ENCODE results near the gene SKA2.
A peak's percentile ranks its signal among the peaks of the same experiment; 100 is the strongest.
"Not testable (repeated sequence)": the region's sequence is repeated elsewhere in the genome, so short reads cannot be mapped to it uniquely, and the experiment has no call there.

Gene SKA2

DNA sequence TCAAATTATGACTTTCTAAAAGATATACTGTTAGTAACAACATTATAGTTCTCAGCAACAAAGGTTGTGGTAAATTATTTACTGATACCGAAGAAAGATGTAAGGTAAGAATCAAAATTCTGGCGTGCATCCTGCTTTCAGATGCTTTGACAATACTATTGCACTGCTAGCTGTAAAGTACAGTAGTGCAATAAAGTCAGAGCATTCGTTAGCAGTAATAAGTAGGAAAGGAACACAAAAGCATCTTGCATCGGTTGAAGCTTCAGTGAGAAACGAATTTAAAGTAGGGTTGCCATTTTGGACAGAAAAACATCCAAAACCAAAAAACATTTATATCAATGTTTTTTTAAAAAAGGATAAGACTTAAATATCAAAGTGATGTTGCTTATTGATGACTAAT is 4.0 kb downstream of the SKA2 start:
- DNase-seq = no peak

DNA sequence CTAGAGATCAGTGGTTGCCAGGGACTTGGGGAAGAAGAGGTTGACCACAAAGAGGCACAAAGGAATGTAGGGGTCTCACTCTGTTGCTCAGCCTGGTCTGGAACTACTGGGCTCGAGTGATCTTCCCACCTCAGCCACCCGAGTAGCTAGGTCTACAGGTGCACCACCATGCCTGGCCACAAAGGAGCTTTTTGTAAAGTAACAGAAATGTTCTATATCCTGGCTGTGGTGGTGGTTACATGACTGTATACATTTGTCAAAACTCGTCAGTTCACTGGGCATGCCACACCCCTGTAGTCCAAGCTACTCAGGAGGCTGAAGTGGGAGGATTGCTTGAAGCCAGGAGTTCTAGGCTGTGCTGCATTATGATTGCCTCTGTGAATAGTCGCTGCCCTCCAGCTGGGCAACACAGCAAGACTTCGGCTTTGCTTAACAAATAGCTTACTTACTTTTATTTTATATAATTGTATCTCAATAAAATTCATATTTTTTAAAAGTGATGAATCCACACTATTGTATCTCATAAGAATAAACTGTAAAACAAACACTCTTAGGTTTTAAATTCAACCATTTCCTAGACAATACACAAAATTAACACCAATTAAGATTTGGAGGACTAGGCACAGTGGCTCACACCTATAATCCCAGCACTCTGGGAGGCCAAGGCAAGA is 5.0 kb downstream of the SKA2 start:
- peak; percentile 32 for DNase-seq

DNA sequence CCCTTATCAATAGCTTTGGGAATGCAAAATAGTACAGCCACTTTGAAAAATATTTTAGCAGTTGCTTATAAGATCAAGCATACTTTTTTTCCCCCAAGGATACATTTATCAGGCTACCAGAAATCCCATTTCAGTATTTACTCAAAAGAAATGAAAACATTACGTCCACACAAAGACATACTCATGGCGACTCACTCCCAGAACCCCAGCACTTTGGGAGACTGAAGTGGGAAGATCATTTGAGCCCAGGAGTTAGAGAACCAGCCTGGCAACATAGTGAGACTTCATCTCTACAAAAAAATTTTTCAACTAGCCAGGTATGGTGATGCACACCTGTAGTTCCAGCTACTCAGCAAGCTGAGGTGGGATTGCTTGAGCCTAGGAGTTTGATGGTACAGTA is 5.9 kb downstream of the SKA2 start:
- DNase-seq = no peak

DNA sequence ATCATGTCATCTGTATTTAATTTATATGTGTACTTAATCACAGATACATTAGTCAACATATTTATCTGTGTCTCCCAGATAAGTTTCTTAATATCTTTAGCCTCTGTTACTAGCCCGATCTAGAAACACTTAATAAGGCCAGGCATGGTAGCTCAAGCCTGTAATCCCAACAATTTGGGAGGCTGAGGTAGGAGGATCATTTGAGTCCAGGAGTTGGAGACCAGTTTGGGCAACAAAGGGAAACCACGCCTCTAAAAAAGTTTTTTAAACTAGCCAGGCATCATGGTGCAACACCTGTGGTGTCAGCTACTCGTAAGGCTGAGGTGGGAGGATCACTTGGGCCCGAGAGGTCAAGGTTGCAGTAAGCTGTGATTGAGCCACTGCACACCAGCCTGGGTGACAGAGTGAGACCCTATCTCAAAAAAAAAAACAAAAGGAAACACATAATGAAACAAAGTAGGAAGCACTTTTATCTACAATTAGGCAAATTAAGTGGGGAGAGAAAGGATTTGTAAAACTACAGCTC is 9.4 kb downstream of the SKA2 start:
- no peak for DNase-seq

DNA sequence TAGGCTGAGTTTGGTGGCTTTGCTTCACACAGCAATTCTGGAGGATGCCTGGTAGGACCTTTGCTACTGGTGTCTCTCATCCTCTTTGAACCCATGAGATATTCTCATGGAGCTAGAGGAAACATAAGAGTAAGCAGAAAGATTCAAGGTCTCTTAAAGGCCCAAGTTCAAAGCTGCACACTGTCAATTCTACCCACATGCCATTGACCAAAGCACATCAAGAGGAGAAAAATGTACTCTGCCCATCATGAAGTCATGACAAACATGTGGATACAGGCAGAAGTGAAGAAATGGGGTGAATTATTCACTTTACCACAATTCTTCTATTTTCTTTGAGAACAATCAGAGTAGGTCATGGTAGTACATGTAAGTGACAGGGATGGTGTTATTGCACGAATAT is 13.1 kb downstream of the SKA2 start:
- DNase-seq = no peak

DNA sequence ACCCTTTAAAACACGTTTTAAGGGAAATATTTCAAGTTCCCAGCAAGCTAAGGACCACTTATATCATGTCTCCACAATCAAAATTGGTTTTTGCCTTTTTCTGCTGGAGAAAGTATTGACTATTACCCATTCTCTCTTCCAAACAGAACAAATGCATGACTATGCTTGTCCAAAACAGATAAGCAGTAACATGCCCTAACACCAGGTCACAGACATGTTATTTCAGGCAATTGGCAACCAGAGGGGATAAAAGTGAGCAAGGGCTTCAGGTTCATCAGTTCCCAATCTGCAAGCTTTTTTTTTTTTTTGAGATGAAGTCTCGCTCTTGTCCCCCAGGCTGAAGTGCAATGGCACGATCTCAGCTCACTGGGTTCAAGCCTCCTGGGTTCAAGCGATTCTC is 15.0 kb downstream of the SKA2 start:
- DNase-seq = peak; percentile 63

DNA sequence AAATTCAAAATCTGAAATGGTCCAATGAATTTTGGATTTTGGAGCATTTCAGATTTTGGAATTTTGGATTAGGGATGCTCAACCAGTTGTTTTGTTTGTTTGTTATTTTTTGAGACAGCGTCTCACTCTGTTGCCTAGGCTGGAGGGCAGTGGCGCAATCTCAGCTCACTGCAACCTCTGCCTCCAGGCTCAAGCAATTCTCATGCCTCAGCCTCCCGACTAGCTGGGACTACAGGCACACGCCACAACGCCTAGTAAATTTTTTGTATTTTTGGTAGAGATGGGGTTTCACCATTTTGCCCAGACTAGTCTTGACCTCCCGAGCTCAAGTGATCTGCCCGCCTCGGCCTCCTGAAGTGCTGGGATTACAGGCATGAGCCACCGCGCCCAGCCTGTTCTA is 16.6 kb downstream of the SKA2 start:
- not testable (repeated sequence) for DNase-seq

DNA sequence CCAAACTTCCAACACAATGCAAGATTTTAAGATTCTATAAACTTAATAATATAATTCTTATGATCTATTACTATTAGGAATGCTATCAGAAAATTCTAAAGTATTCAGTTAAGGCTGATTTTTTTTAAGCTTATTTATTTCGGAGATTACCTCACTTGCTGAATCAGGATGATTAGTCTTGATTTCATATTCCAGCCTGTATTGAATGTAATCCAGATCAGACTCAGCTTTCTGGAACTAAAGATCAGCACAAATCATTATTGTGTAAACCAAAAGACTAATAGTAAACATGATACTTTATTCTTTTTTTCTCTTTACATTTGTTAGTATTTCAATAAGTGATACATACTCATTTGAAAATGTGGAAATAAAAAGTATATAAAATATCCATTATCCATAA is 23.9 kb downstream of the SKA2 start:
- DNase-seq = no peak

DNA sequence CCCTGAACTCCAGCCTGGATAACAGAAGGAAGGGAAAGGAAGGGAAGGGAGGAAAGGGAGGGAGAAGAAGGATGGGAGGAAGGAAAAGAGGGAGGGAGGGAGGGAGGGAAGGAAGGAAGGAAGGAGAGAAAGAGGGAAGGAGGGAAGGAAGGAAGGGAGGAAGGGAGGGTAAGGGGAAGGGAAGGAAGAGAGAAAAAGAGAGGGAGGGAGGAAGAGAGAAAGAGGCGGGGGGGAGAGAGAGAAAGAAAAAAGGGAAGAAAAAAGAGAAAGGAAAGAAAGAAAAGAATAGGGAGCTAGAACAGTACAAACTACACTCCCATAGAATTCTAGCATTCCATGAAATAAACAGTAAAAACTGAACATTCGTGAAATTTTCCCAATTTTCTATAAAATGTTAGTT is 25.2 kb downstream of the SKA2 start:
- DNase-seq = no peak

DNA sequence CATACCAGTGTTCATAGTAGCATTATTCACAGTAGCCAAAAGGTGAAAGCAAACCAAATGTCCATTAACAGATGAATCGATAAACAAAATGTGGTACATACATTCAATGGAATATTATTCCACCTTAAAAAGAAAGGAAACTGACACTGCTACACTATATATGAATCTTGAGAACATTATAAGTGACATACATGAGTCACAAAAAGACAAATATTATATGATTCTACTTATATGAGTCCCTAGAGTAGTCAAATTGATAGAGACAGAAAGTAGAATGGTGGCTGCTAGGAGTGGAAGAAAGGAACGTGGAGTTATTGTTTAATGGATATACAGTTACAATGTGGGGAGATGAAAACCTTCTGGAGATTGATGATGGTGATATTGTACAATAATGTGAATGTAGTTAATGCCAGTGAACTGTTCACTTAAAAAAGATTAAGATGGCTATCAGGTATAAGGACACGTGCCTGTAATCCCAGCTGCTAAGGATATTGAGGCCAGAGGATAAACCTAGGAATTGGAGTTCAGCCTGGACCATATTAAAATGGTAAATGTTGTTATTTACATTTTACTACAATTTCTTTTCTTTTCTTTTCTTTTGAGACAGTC is 28.1 kb downstream of the SKA2 start:
- DNase-seq = no peak

DNA sequence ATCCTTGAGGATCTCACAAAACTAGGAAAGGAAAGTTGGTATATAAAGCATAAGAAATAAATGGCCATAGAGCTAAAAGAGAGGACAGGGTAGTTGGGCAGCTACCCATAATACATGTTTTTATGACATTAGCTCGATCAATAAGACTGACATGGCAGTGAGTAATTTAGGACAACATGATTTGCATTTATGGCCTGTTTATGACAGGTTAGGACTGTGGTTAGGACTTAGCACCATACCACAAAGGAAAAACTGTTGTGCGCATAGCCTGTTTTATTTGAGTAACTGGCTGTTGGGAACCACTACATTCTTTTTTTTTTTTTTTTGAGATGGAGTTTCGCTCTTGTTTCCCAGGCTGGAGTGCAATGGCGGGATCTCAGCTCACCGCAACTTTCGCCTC is 30.3 kb downstream of the SKA2 start:
- no peak for DNase-seq

DNA sequence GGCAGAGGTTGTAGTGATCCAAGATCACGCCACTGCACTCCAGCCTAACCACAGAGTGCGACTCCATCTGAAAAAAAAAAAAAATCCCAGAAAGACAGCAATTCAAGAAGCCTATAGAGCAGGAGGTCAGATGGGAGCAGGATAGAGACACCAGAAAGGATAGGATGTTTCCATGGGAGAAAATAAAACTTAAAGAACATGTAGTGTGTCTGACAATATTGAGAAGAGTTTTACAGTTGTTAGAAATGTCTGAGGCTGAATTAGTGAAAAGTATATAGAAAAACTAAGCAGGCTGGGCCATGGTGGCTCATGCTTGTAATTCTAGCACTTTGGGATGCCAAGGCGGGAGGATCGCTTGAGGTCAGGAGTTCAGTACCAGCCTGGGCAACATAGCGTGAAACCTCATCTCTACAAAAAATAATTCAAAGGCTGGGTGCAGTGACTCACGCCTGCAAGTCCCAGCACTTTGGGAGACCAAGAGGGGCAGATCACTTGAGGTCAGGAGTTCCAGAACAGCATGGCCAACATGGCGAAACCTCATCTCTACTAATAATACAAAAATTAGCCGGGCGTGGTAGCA is 33.0 kb downstream of the SKA2 start:
- no peak for DNase-seq

DNA sequence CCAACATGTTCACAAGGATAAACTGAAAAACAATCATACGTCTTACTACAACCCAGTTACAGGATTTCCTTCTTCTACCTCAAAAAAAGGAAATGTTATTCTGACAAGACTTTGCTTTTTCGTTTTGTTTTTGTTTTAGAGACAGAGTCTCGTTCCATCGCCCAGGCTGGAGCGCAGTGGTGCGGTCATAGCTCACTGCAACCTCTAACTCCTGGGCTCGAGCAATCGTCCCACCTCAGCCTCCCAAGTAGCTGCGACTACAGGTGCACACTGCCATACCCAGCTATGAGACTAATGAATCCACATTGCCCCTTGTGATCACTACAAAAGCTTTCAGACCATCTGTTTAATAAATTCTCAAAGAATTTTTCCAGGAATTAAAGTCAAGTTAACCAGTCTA is 39.5 kb downstream of the SKA2 start:
- no peak for DNase-seq

DNA sequence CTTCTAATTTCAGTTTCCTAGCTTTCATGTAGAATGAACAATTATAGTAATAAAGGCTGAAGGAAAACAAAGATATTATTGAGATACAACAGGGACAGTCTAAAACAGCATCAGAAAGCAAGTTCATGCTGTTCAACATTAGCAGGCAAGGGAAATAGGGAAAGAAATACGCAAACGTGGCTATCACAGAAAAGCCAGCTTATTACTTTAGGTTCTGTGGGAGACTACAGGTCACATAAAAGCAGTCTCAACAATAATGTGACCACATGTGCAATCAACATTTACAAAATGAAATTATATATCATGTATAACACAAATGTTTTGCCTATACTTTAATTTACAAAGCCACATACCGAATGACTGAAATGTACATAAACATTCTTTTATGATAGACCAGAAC is 43.4 kb downstream of the SKA2 start:
- DNase-seq = no peak

DNA sequence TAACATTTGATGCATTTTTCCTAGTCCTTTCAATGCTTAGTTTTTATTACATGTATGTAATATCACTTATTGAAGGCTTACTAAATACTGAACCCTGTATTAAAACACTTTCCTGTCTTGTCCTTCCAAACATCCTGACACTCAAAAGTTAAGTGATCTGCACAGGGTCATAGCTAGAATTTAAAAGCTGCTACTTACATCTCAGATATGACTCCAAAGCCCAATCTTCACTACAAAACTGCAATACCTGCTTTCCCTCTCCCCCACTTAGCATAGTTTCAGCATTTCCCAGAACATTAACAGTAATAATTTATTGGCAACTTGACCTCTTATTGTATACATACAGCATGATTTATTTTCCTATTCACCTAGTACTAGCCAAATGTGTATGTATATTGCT is 44.0 kb downstream of the SKA2 start:
- no peak for DNase-seq

DNA sequence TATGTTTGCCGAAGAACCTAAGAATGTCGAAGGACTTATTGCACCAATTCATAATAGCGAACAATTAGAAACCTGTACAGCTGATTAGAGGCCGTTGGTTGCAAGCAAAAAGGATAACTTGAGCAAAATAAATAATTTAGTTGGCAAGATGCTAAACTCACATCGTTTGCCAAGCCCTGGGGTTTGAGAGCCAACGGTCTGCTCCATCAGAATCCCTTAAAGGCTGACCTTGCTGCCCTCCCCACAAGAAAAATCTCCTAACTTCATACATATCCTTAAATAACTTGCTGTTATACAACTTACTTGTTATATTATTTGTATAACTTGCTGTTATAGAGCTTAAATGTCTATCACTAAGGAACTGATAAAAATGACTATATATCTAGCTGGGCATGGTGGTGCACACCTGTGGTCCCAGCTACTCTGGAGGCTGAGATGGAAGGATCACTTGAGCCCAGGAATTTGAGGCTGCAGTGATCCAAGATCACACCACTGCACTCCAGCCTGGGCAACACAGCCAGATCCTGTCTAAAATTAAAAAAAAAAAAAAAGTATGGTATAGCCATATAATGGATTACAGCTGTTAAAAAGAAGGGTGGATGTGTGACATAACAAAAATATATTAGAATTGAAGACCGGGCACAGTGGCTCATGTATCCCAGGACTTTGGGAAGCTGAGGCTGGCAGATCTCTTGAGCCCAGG is 46.4 kb downstream of the SKA2 start:
- no peak for DNase-seq

DNA sequence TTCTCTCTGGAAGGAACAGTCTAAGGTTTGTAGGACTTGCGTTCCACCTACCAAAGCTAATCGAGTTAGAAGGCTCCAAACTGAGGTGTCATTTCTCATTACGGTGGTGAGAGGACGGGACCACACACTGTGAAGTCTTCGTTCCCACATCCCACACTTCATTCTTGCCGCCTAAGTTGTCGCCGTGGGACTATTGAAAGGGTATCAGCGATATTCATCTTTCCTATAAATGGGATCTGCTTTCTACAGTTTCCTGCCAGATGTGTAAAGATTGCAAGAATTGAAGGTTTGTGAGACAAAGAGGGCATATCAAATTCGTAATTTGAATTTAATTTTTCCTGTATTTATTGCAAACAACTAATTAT is 47.7 kb downstream of the SKA2 start:
- DNase-seq = no peak

DNA sequence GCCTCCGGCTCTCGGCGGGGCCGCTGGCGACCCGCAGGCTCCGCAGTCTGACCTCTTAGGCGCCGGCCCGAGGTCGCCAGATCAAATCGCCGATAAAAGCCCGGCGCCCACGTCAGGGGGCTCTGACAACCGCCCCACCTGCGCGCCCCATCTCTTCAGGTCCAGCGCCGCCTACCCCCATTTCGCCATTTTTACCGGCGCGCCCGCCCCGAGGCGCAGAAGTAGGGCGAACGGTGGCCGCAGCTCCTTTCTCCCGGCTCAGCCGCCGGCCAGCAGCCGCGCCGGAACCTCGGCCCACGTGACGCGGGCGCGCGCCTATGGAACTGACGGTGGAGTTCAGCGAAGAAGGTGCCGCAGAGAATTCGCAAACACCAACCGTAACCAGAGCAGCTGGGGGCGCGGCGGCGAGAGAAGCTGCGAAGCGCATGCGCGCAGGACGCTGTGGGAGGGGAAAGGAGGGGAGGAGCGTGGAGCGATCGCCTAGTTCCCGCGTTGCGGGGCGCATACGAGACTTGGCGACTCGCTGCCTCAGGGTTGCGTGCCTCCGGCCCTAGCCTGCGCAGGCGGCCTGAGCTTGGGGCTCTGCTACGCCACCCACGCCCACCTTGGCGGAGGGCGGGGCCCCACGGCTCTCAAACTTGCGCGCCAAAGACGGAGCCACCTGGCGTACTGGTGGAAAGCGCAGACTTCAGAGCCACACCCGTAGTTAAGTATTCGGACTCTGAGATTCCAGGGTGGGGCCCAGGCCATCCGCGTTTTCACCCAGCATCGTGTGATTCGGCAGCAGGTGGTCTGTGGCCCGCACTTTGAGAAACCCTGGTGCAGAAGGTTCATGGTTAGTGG is 48.3 kb downstream of the SKA2 start, which contains the start of gene TRIM37:
TRIM37 (minus strand) TSS at position 418 of the 843 bp plus-strand sequence. CDS start 419 bp downstream, outside the sequence.
- peak; percentile 98 for DNase-seq

DNA sequence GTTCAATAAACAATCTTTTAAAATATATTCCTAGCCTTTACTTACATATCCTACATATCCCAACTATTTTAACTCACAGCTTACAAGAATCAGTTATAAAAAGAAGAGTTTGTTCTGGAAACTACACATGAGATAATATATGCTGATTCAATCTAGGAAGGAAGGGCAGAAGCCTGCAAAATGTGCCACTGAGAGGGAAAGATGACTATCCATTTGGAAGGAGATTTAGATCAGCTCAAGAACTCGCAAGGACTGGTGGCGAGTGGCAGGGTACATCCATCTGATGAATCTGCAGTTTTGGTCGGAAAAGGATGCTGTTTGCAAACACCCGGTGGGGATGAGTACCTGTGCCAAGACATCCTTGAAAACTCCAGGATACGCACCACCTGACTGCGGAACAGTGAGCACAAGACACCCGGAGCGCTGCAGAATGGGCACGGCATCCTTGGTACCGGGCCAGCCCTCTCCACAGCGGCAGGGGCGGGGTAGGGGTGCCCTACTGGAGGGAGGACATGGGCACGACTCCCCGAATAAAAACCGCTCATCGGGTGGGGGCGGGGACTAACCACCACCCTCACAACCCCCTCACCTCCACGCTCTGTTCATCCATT is 49.0 kb downstream of the SKA2 start:
- DNase-seq = peak; percentile 76

DNA sequence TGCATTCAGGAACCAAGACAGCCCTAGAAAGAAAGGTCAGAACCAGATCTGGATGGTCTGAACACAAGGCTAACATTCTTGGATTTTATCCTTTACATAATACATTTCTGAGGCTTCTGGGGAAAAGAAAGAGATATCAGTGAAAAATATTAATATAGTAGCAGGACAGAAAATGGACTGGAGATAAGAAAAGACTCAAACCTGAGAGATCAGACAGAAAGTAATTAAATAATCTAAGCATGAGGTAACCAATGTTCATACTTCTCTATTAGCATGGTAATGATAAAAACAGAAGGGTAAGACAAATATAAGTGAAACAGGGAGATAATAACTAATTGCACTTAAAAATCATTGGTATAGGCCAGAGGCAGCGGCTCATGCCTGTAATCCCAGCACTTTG is 53.8 kb downstream of the SKA2 start:
- no peak for DNase-seq

DNA sequence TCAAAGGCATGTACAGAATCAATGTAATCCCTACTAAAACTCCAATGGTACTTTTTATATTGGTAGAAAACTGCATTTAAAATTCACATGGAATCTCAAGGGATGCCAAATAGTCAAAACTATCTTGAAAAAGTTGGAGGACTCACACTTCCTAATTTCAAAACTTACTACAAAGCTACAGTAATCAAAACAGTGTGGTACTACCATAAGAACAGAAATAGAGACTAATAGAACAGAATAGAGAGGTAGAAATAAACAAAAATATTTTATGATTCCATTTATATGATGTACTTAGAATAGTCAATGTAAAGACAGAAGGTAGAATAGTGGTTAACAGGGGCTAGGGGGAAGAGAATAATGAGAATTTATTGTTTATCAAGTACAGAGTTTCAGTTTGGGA is 57.1 kb downstream of the SKA2 start:
- no peak for DNase-seq

DNA sequence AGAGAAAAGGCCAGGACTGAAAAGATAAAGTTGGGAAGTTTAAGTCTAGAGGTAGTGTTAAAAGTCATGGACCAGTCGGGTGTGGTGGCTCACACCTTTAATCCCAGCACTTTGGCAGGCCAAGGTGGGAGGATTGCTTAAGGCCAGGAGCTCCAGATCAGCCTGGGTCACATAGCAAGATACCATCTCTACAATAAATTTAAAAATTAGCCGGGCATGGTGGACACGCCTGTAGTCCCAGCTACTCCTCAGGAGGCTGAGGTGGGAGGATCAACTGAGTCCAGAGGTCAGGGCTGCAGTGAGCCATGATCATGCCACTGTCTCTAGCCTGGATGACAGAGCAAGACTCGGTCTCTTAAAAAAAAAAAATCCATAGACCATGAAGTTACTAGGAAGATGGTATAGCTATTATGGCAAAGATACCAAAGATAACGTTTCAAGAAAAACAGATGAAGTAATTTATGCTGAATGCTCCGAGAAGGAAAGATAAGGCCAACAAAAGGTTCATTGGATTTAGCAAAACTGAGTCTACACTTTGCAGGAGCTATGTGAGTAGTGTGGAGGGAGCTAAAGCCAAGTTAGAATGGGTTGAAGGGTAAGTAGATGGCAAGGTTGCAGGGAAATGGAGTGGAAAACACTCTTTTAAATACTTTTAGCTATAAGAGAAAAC is 60.0 kb downstream of the SKA2 start:
- DNase-seq = no peak

Data from hematopoietic multipotent progenitor cell treated with erythropoietin and hydrocortisone succinate and interleukin-3 and kit ligand, for 8 days (in vitro differentiated cells).